Heart left ventricle (tissue), 16 donors: ENCODE data around the gene SRGAP3. TPM values are rescaled to one million over a fixed set of nuclear protein-coding genes. Genes with fewer than 3 reads are reported as not detected.

Source experiments
- ATAC-seq, 4 donors: fragments of 200-7000 bp; cut with Tn5 transposase; one replicate each; pipeline ENCODE4 v1.9.1; 2020 to 2022; ENCODE audit warnings: moderate library complexity in 4 of 4, mild to moderate bottlenecking in 3 of 4, moderate number of reproducible peaks in 1 of 4
- DNase-seq, 5 donors: peaks; one replicate each; pipeline ENCODE4 v3.0.0-alpha.2; 2020
- H3K27ac ChIP-seq, 12 donors: fragments of 200-600 bp; sonication (generic) in 4 of 12; one replicate each; pipeline versions ENCODE4 v1.5.0 to v1.8.0; 2016 to 2022; ENCODE audit warnings: mild to moderate bottlenecking in 2 of 12
- H3K27me3 ChIP-seq, 9 donors: fragments of 200-600 bp; sonication (generic) in 2 of 9; one replicate each; pipeline versions ENCODE4 v1.5.1 to v1.8.0; 2016 to 2022; ENCODE audit warnings: mild to moderate bottlenecking in 3 of 9
- H3K36me3 ChIP-seq, 9 donors: fragments of 200-600 bp; sonication (generic) in 2 of 9; one replicate each; pipeline versions ENCODE4 v1.5.0 to v1.8.0; 2018 to 2022; ENCODE audit warnings: mild to moderate bottlenecking in 2 of 9
- H3K4me1 ChIP-seq, 12 donors: fragments of 200-600 bp; sonication (generic) in 4 of 12; one replicate each; pipeline versions ENCODE4 v1.5.0 to v1.8.0; 2016 to 2022; ENCODE audit warnings: mild to moderate bottlenecking in 3 of 12
- H3K4me3 ChIP-seq, 12 donors: fragments of 200-600 bp; sonication (generic) in 4 of 12; one replicate each; pipeline versions ENCODE4 v1.5.0 to v1.8.0; 2017 to 2022; ENCODE audit warnings: mild to moderate bottlenecking in 9 of 12, moderate library complexity in 4 of 12
- H3K9me3 ChIP-seq, 12 donors: fragments of 200-600 bp; sonication (generic) in 4 of 12; one replicate each; pipeline versions ENCODE4 v1.5.0 to v1.8.0; 2016 to 2022; ENCODE audit warnings: mild to moderate bottlenecking in 1 of 12
- CTCF ChIP-seq, 12 donors: fragments of 200-600 bp; sonication (generic) in 4 of 12; IDR thresholded peaks; one replicate each; pipeline versions ENCODE4 v1.5.0 to v1.8.0; 2018 to 2022; ENCODE audit warnings: antibody characterized with exemption in 12 of 12, mild to moderate bottlenecking in 5 of 12
- POLR2A ChIP-seq, 2 donors: fragments of 450-650 bp; IDR thresholded peaks; one replicate each; pipeline ENCODE4 v1.6.1; 2017; ENCODE audit warnings: antibody characterized with exemption in 2 of 2, mild to moderate bottlenecking in 2 of 2, moderate library complexity in 2 of 2
- WGBS, 4 donors: extraction: QIAGEN DNeasy Blood & Tissue Kit in 2 of 4; methylation state at CpG; one replicate each; pipeline versions ENCODE4 v1.1.5 to v1.1.7; 2013 to 2018; 5-methylcytosine and 5-hydroxymethylcytosine counted together
- intact Hi-C, 10 donors: fragments of 100-400 bp; cut with DNase I; formaldehyde crosslinking; loops; one replicate each; pipeline versions ENCODE4 v1.11.1 to v1.14.2; 2022
- polyA plus RNA-seq, 2 donors: library from polyadenylated mRNA; stranded (reverse); fragments of 200-250 nt; gene quantifications; one replicate each; pipeline ENCODE4 v1.2.3, GENCODE V29; 2013
- total RNA-seq, 9 donors: library from RNA; depleted of rRNA in 2 of 9; stranded (reverse); fragments of >200 nt in 2 of 9; fragmentation: NEBNext Ultra II Directional in 3 of 9; extraction: Animal tissue kit (Norgen Biotek cat#: 25700) in 3 of 9; gene quantifications; one replicate each; pipeline versions ENCODE4 v1.1.0 to v1.2.4, GENCODE V29; 2016 to 2023
- donor health status: ischemic (EF 13 %, LVEDD 7.1; RV severe dilation, severe dysfunction).
- donor health status: healthy with polysubstance abuse.
- donor health status: DM: no; HTN: yes; CAD: no.
- donor health status: DM: no; HTN: no; CAD: no.
- donor health status: ischemic (EF 25% LVEDD 6.9; RV normal size, moderate dysfunction).
- donor health status: ischemic (EF 25% LVEDD 5.7; RV mildly dilated, moderate dysfunction).
- donor health status: healthy.
- donor health status: DM: yes; HTN: yes; CAD: no.
- donor health status: ischemic (EF 35%, LVEDD 5.7; RV mildly dilated, moderate dysfunction).
- donor health status: nonischemic (EF 11% LVEDD 7.7; RV severe dilation, severe dysfunction).
- donor health status: DM: yes; HTN: yes; CAD: no.
- donor health status: PGD.
- donor health status: ischemic (EF 29% LVEDD 5.4; RV normal size, mild dysfunction).
- donor health status: nonischemic (EF 23%, LVEDD 6.1; RV moderate dilation, normal function).

The SRGAP3 gene
- total and polyA plus RNA-seq, 11 donors: 1.4 to 16.8 (median 9.0) TPM

- intact Hi-C loops: loop anchor here in 1 of 10 donors (5.0 kb wide), 1 partner anchor 96 kb away; no protein-coding TSS in a partner anchor
- Histone ChIP-seq H3K4me3 (no peak overlapping the region), H3K27me3 (no peaks in the 10 kb centered on the region), H3K9me3 (no peaks in the 10 kb centered on the region), H3K36me3 (no peaks in the 10 kb centered on the region), H3K27ac (no peak overlapping the region), H3K4me1 (peaks cover 0 to 9% (median 0%) of the 10 kb centered on the region in 12 donors)
- TF ChIP-seq POLR2A (IDR thresholded peaks at IDR 0.05): no peak
- TF ChIP-seq CTCF (IDR thresholded peaks at IDR 0.05): peak in 1 of 12 donors; percentile 8
- ATAC-seq (no peak), DNase-seq (no peak)
- WGBS, 4 donors: 81 to 88% (median 85%) methylated on average over 7 of the region's 7 CpGs
Measured at GRCh38 chr3:9111417-9111816, 138.0 kb downstream of the SRGAP3 start.

- TF ChIP-seq CTCF (IDR thresholded peaks at IDR 0.05) (no peak), POLR2A (IDR thresholded peaks at IDR 0.05) (no peak)
- Histone ChIP-seq H3K9me3 (no peaks in the 10 kb centered on the region), H3K36me3 (no peaks in the 10 kb centered on the region), H3K27me3 (no peaks in the 10 kb centered on the region), H3K4me1 (peaks cover 0 to 9% (median 0%) of the 10 kb centered on the region in 12 donors), H3K4me3 (no peak overlapping the region), H3K27ac (no peak overlapping the region)
- intact Hi-C loops: loop anchor here in 1 of 10 donors (5.0 kb wide), 1 partner anchor 96 kb away; no protein-coding TSS in a partner anchor
- DNase-seq (no peak), ATAC-seq (no peak)
- 82 to 92% (median 88%) methylated on average over 5 of the region's 5 CpGs for WGBS, 4 donors
Measured at GRCh38 chr3:9110802-9111201, 138.6 kb downstream of the SRGAP3 start.

GRCh38 chr3:9110316-9110715 lies 139.1 kb downstream of the SRGAP3 start:
- 88 to 95% (median 92%) methylated on average over 10 to 12 of the region's 12 CpGs for WGBS, 4 donors
- peak in 1 of 4 donors; percentile 29 for ATAC-seq

GRCh38 chr3:9109568-9109914 lies 139.9 kb downstream of the SRGAP3 start:
- Histone ChIP-seq H3K27me3 (no peaks in the 10 kb centered on the region), H3K4me1 (peaks cover 0 to 9% (median 0%) of the 10 kb centered on the region in 12 donors), H3K27ac (no peak overlapping the region), H3K9me3 (no peaks in the 10 kb centered on the region), H3K36me3 (no peaks in the 10 kb centered on the region), H3K4me3 (no peak overlapping the region)
- intact Hi-C loops: no loop called here
- DNase-seq: no peak
- TF ChIP-seq POLR2A (IDR thresholded peaks at IDR 0.05) (no peak), CTCF (IDR thresholded peaks at IDR 0.05) (no peak)
- ATAC-seq: peak in 3 of 4 donors; percentile 27 to 52 (median 34)
- 72 to 81% (median 77%) methylated on average over 3 of the region's 3 CpGs for WGBS, 4 donors

More at GRCh38 chr3:9110316-9110715, 139.1 kb downstream of the SRGAP3 start:
- TF ChIP-seq POLR2A (IDR thresholded peaks at IDR 0.05) (no peak), CTCF (IDR thresholded peaks at IDR 0.05) (no peak)
- Histone ChIP-seq H3K36me3 (no peaks in the 10 kb centered on the region), H3K9me3 (no peaks in the 10 kb centered on the region), H3K4me1 (peaks cover 0 to 9% (median 0%) of the 10 kb centered on the region in 12 donors), H3K27me3 (no peaks in the 10 kb centered on the region), H3K27ac (no peak overlapping the region), H3K4me3 (no peak overlapping the region)
- no peak for DNase-seq
- intact Hi-C loops: loop anchor here in 1 of 10 donors (5.0 kb wide), 1 partner anchor 97 kb away; no protein-coding TSS in a partner anchor
